ENCODE results near the gene ZNF839.
"Not testable (repeated sequence)": the region's sequence is repeated elsewhere in the genome, so short reads cannot be mapped to it uniquely, and the experiment has no call there.

Gene ZNF839

GRCh38 chr14:102319351-102320032 lies at the start of gene ZNF839:
Gene ZNF839, plus strand, starts transcription at chr14:102319746. Its CDS starts 20 bp downstream, at chr14:102319766.
- peak; percentile 95 for DNase-seq (ENCODE audit: low spot score)

GRCh38 chr14:102272392-102272791 lies 47.2 kb upstream of the ZNF839 start:
- DNase-seq (ENCODE audit: low spot score), result no peak

DNA sequence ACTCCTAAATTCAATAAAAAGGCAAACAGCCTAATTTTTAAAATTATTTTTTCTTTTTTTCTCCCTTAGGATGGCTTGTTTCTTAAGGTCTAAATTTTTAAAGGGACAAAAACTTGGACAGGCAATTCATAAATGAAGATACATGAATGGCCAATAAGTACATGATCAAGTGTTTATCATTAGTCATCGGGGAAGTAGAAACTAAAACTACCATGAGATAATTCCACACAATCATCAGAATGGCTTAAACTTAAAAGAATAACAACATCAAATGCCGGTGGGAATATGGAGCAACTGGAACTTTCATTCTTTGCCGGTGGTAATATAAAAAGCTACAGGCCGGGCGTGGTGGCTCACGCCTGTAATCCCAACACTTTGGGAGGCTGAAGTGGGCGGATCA lies 43.7 kb upstream of the ZNF839 start:
- DNase-seq (ENCODE audit: low spot score), result no peak

DNA sequence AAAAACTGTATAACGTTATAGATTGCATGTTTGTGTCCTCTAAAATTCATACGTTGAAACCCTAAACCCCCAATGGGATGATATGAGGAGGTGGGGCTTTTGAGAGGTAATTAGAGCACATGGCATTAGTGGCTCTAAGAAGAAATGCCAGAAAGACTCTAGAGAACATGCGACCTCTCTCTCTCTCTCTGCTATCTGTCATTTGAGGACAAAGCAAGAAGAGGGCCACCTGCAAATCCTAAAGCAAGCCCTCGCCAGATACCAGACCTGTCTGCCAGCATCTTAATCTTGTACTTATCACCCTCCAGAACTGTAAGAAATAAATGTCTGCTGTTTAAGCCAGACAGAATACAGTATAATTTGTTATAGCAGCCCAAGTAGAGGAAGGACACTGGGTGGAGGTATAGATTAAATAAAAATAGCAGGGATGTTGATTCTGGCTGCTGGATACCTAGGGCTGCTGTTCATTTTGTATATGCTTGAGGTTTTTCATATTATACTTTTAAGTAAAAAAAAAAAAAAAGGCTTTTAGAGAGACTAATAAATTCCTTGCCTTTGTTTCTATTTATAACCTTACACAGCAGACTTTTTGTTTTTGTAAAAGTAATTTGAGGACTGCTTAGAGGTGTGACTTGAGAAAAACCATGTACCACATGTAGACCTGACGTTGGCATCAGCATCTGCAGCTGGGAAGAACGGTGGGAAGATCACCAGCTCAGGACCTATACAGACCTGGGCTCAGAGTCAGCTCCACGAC lies 41.5 kb upstream of the ZNF839 start:
- DNase-seq (ENCODE audit: low spot score), result no peak

DNA sequence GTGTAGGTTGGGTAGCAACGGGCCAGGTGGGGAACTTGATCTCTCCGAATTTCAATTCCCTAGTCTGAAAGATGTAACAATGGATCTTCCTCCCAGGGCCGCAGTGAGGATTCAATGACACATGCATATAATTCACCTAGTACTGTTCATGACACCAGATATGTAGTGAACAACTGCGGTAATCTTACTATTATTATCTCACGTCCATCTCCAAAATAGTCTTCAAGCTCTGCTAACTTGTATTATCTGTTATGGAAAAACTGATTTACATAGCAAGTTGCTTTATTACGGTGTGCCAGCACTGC lies 41.0 kb upstream of the ZNF839 start:
- DNase-seq (ENCODE audit: low spot score), result no peak

- no peak for DNase-seq (ENCODE audit: low spot score)
Observed at GRCh38 chr14:102279282-102279681, 40.3 kb upstream of the ZNF839 start.

- DNase-seq (ENCODE audit: low spot score), result no peak
Observed at GRCh38 chr14:102279688-102280348, 39.7 kb upstream of the ZNF839 start.

GRCh38 chr14:102280376-102280962 lies 39.1 kb upstream of the ZNF839 start:
- DNase-seq (ENCODE audit: low spot score), result no peak

DNA sequence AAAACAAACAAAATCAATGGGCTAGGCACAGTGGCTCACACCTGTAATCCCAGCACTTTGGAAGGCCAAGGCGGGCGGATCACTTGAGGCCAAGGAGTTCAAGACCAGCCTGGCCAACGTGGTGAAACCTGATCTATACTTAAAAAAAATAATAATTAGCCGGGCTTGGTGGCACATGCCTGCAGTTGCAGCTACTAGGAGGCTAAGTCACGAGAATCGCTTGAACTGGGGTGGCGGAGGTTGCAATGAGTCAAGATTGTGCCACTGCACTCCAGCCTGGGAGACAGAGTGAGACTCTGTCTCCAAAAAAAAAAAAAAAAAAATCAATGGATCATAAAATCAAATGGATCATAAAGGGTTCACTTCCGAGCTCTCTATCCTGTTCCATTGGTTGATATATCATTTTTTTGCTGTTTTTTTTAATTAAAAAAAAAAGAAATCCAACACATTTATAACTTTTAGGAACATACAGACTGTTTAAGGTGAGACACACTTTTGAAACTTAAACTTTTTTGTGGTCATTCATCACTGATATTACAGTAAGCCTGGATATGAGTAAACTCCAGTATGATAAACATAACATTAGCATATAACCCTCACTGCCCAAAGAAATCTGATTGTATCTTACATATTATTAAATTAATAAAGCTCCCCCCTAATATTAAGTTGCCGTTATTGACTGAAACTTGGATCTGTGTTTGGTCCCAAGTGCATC lies 36.6 kb upstream of the ZNF839 start:
- no peak for DNase-seq (ENCODE audit: low spot score)

GRCh38 chr14:102283631-102284129 lies 35.9 kb upstream of the ZNF839 start:
- no peak for DNase-seq (ENCODE audit: low spot score)

DNA sequence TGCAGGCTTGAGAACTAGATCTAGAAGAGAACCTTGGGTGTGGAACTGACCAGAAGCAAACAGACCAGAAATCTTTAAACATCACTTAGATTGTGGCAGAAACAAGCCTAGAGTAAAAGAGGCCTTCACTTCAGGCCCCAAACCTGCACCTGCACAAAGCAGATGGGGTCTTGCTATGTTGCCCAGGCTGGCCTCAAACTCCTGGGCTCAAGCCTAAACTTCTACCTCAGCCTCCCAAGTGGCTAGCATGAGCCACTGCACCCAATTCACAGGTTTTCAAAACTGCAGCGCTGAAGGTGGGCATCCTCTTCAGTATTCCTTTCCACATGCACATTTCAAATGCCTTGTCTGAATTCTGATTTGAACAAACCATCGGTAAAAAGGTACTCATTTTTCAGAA lies 34.4 kb upstream of the ZNF839 start:
- no peak for DNase-seq (ENCODE audit: low spot score)

GRCh38 chr14:102288139-102288538 lies 31.4 kb upstream of the ZNF839 start:
- no peak for DNase-seq (ENCODE audit: low spot score)

DNA sequence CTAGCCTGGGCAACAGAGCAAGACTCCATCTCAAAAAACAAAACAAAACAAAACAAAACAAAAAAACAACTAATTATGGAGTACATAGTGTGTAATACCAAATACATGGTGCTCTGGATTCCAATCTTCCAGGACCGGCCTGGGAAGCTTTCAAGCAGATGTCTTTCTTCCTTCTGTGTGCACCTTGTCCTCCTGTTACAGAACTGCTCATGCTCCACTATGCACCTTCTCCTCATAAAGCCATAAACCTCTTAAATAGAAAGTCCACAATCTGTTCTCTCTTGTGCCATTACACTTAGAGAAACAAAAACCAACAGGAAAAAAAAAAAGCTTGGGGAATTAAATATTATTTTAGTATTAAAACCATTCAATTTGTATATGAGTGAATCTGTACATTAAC lies 27.1 kb upstream of the ZNF839 start:
- DNase-seq (ENCODE audit: low spot score), result no peak

DNA sequence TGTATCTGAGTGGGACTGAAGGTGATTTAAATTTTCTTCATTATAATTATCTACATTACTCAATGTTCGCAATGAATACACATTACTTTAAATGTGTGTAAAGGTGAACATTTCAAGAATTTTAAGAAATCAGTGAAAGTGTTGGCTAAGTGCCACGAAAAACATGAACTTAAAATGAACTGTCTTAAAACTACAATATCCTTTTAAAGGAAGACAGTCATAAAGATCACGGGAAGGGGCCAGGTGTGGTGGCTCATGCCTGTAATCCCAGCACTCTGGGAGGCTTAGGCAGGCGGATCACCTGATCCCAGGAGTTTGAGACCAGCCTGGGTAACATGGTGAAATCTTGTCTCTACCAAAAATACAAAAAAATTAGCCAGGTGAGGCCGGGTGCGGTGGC lies 25.8 kb upstream of the ZNF839 start:
- no peak for DNase-seq (ENCODE audit: low spot score)

- DNase-seq (ENCODE audit: low spot score), result no peak
Observed at GRCh38 chr14:102295270-102295669, 24.3 kb upstream of the ZNF839 start.

DNA sequence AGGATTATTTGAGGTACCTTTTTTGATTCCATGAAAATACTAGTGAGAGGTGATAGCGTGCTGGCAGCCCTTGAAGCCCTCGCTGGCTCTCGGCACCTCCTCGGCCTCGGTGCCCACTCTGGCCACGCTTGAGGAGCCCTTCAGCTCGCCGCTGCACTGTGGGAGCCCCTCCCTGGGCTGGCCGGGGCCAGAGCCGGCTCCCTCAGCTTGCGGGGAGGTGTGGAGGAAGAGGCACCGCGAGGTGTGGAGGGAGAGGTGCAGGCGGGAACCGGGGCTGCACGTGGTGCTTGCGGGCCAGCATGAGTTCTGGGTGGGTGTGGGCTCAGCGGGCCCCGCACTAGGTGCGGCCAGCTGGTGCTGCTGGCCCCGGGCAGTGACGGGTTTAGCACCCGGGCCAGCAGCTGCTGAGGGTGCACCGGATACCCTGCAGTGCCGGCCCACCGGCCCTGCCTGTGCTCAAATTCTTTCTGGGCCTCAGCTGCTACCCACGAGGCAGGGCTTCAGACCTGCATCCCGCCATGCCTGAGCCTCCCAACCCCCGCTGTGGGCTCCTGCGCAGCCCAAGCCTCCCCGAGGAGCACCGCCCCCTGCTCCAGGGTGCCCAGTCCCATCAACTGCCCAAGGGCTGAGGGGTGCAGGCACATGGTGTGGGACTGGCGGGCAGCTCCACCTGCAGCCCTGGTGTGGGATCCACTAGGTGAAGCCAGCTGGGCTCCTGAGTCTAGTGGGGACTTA lies 21.9 kb upstream of the ZNF839 start:
- DNase-seq (ENCODE audit: low spot score), result no peak

GRCh38 chr14:102298303-102299070 lies 21.1 kb upstream of the ZNF839 start:
- not testable (repeated sequence) for DNase-seq (ENCODE audit: low spot score)

- DNase-seq (ENCODE audit: low spot score), result no peak
Observed at GRCh38 chr14:102303664-102304063, 15.9 kb upstream of the ZNF839 start.

- peak; percentile 98 for DNase-seq (ENCODE audit: low spot score)
Observed at GRCh38 chr14:102304611-102305506, 14.7 kb upstream of the ZNF839 start, which contains the start of gene MOK. Gene MOK, minus strand, starts transcription at chr14:102305164. Its CDS starts 196 bp downstream, at chr14:102304968.

Data from CD4-positive, alpha-beta T cell treated with Interleukin-15 for 4 hours (primary cell).